Astrocyte of the cerebellum (primary cell): ENCODE results near the gene ZNHIT6.

Source experiments
- DNase-seq: peaks from one replicate; pipeline ENCODE4 v3.0.0-alpha.2; 2011; ENCODE audit warnings: low read depth
- H3K4me3 ChIP-seq: 2 replicates; pipeline ENCODE4 v1.5.1; 2011; ENCODE audit warnings: mild to moderate bottlenecking, low read depth, low read length, moderate library complexity
- CTCF ChIP-seq: IDR thresholded peaks from 2 replicates; pipeline ENCODE4 v1.5.1; 2012; ENCODE audit warnings: low read length, low read depth, moderate library complexity, mild to moderate bottlenecking; ENCODE audit errors: missing control alignments
- in situ Hi-C: cut with HindIII; loops from 2 replicates; pipeline ENCODE4 v1.10.0; 2017; ENCODE audit warnings: low sequenced_read_pairs

Gene ZNHIT6

GRCh38 chr1:85628791-85629531 lies 79.3 kb downstream of the ZNHIT6 start:
- no peak overlapping the region for H3K4me3 ChIP-seq
- in situ Hi-C loops = no loop called here
- DNase-seq = peak; percentile 88
- TF ChIP-seq CTCF = no peak

GRCh38 chr1:85626818-85627217 lies 81.4 kb downstream of the ZNHIT6 start:
- H3K4me3 ChIP-seq = no peak overlapping the region
- no peak for TF ChIP-seq CTCF
- no peak for DNase-seq
- in situ Hi-C loops = no loop called here

DNA sequence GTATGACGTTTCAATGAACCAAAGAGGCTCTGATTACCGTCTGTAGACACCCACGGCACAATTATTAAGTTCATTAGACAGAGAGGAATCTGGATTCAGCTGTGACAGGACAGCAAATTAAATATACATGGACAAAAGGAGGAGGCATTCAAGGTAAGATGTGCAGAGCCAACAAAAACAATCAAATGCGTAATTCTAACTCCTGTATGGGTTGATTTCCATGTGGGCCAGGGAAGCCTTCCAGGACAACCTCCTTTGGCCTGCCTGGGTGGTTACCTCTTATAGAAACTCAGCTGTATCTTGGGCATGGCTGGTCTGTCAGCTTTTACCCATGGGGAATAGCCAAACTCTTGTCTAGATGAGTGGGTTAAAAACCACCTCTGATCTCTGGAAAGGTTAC lies 83.9 kb downstream of the ZNHIT6 start:
- in situ Hi-C loops = no loop called here
- H3K4me3 ChIP-seq = no peak overlapping the region
- TF ChIP-seq CTCF = no peak
- DNase-seq = peak; percentile 78

- DNase-seq = peak; percentile 99
- in situ Hi-C loops = no loop called here
- no peak overlapping the region for H3K4me3 ChIP-seq
- no peak for TF ChIP-seq CTCF
Measured at GRCh38 chr1:85623061-85623471, 85.2 kb downstream of the ZNHIT6 start.

- DNase-seq = no peak
- in situ Hi-C loops = no loop called here
- TF ChIP-seq CTCF = no peak
- no peak overlapping the region for H3K4me3 ChIP-seq
Measured at GRCh38 chr1:85621430-85621829, 86.8 kb downstream of the ZNHIT6 start.

GRCh38 chr1:85617633-85618100 lies 90.6 kb downstream of the ZNHIT6 start:
- DNase-seq = peak; percentile 47
- H3K4me3 ChIP-seq = no peak overlapping the region
- TF ChIP-seq CTCF = no peak
- in situ Hi-C loops = no loop called here

DNA sequence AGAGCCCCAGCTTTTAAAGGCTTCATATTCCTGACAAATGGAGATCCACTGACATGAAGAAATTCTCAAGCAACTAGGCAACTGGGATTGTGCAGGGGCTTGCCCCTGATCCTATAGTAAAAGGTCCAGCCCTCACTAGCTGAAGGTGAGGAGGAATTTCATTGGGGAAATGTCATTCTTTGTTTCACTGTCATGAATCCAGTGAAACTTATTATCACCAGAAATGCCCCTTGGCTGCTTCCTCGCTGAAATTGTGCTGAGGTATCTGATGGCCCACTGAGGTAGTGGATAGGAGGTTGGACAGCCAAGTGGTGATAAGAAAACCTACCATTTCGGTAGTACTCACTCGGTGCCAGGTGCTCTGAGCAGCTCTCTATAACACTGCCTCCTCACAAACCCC lies 91.5 kb downstream of the ZNHIT6 start:
- in situ Hi-C loops = no loop called here
- no peak overlapping the region for H3K4me3 ChIP-seq
- TF ChIP-seq CTCF = no peak

More for the DNA sequence above, 91.5 kb downstream of the ZNHIT6 start:
- DNase-seq = no peak
